LNCAP (cell line): Measurements from ENCODE around the gene TMEM163.

Experiments
- CTCF ChIP-seq: fragments of 450-650 bp; IDR thresholded peaks from 2 replicates; pipeline ENCODE4 v1.5.1; 2017; ENCODE audit warnings: mild to moderate bottlenecking

The TMEM163 gene

GRCh38 chr2:134518101-134518500 lies 200.7 kb downstream of the TMEM163 start:
- TF ChIP-seq CTCF = no peak

DNA sequence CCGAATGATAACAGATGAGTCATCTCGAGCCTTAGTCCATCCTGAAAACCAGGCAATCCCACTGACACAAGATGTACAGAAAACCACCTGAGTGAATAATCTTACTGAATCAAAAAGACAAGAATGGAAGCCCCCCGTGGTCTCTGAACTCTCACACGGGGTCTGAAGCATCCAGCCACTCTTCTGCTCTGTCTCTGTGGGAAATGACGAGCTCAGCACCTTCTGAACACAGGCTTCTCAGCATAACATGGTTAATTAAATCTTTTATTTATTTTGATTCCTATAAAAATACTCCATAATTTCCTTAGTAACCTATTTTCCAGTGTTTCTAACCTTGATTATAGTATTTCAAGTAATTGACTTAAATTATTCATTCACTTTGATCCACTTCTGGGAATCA lies 203.7 kb downstream of the TMEM163 start:
- TF ChIP-seq CTCF = no peak

- no peak for TF ChIP-seq CTCF
These were observed 205.4 kb downstream of the TMEM163 start for GRCh38 chr2:134513465-134513804.

DNA sequence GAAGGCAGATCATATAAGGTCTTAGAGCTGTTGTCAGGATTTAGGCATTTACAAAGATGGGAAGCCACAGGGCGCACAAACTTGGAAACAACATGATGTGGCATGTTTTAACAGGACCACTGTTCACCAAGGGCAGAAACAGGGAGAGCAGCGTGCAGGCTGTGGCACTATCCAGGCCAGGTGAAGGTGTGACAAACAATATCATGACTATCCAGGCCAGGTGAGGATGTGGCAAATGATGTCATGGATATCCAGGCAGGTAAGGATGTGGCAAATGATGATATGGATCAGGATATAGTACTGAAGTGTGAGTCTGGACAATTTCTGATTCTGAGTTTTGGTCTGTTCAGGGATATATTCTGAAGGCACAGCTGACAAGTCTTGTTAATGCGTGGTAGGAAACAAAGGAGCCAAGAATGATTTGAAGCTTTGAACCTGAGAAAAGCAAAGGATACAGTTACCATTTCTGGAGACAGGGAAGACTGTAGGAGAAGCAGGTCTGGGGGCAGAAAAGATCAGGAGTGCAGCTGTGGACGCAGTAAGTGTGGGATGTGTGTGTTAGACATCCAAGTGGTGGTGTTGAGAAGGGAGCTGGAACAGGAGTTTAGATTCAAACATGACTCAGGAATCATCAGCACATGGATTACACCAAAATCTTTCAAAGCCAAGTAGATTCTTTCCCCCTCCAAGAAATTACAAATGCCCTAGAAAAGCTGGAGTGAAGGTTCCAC lies 205.9 kb downstream of the TMEM163 start:
- TF ChIP-seq CTCF = no peak

DNA sequence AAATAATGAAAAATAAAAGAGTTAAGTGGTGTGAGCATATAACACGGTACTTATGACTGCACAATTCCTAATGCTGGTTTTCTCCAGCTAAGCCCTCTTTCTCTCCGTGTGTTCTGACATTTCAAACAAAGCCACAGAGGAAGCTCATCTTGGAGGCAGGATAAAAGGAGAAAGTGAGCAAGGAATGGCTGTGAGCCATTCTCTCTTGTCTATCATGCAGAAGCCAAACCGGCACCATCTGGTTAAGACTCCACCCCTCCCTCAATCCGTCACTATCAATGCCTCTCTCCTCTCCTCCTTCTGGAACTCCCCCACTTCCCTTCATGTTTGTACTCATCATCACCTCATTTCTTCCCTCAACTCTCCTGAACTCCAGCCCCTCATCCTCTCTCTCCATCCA lies 210.4 kb downstream of the TMEM163 start:
- no peak for TF ChIP-seq CTCF

GRCh38 chr2:134507697-134508096 lies 211.1 kb downstream of the TMEM163 start:
- no peak for TF ChIP-seq CTCF

DNA sequence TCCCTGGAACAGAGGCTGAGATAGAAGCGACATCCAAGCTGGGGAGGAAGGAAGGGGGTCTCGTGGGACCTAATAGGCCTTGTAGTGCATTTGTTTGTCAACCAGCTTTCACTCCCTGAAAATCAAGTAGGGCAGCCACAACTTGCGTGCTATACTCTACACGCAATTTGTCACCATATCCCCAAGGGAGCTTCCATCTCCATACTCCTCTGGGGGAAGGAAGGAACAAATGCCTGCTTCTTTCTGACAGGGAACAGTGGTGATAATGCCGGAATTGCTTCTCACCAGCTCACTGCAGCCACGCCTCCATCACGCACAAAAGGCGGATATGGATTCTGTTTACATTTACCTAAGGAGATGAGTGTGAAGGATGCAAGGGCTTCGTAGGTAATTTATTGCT lies 213.4 kb downstream of the TMEM163 start:
- no peak for TF ChIP-seq CTCF
